A549 (cell line): ENCODE data around the gene C19orf67. TPM values are rescaled to one million over a fixed set of nuclear protein-coding genes. Genes with fewer than 3 reads are reported as not detected.

Source experiments
- ATAC-seq, 2 experiments: fragments of 200-7000 bp in 1 of 2; fragments of >200 bp in 1 of 2; cut with Nextera tagmentation in 1 of 2; cut with Tn5 transposase in 1 of 2; 3 replicates each; pipeline versions ENCODE4 v1.8.0 to v1.9.1; 2018 to 2020; ENCODE audit warnings: mild to moderate bottlenecking in 1 of 2, moderate library complexity in 1 of 2
- CTCF ChIA-PET: fragments of 300-600 bp; sonication (Branson Sonifier 250); formaldehyde crosslinking; extraction: SDS; loops from one replicate; lab custom pipeline; 2021; ENCODE audit warnings: antibody characterized with exemption, inconsistent platforms; lab: Yijun Ruan, JAX
- POLR2A ChIA-PET: fragments of 350-600 bp; formaldehyde crosslinking; extraction: SDS; loops from one replicate; lab custom pipeline; 2021; ENCODE audit warnings: antibody characterized with exemption, inconsistent platforms; lab: Yijun Ruan, JAX
- DNase-seq, 2 experiments: peaks; one replicate each; pipeline versions ENCODE4 v3.0.0 to v3.0.0-alpha.2; 2011 to 2016; ENCODE audit warnings: low read depth in 1 of 2, low spot score in 1 of 2
- FAIRE-seq: peaks from 2 replicates; lab custom pipeline; 2011; peaks lifted over from hg19 to GRCh38; lab: Jason Lieb, UNC
- H3K27ac ChIP-seq, 2 experiments: fragments of >200 bp; sonication (Bioruptor Twin); formaldehyde crosslinking; 3 replicates each; pipeline ENCODE4 v1.5.1; 2016 to 2017
- H3K4me1 ChIP-seq: fragments of >200 bp; sonication (Bioruptor Twin); formaldehyde crosslinking; 3 replicates; pipeline ENCODE4 v1.6.1; 2016
- H3K4me2 ChIP-seq: fragments of >200 bp; sonication (Bioruptor Twin); formaldehyde crosslinking; 3 replicates; pipeline ENCODE4 v1.6.1; 2016
- H3K4me3 ChIP-seq: fragments of >200 bp; sonication (Bioruptor Twin); formaldehyde crosslinking; 3 replicates; pipeline ENCODE4 v1.5.1; 2016
- H3K9me3 ChIP-seq: fragments of >200 bp; sonication (Bioruptor Twin); formaldehyde crosslinking; 3 replicates; pipeline ENCODE4 v1.6.1; 2016
- BCL3 ChIP-seq: fragments of >200 bp; sonication (Bioruptor Twin); formaldehyde crosslinking; IDR thresholded peaks from 3 replicates; pipeline ENCODE4 v1.6.1; 2016
- BHLHE40 ChIP-seq: IDR thresholded peaks from 2 replicates; pipeline ENCODE4 v1.6.1; 2012; ENCODE audit warnings: low read depth, low read length, inconsistent platforms
- CBX8 ChIP-seq: fragments of 200-600 bp; sonication (generic); IDR thresholded peaks from 2 replicates; pipeline ENCODE4 v1.6.1; 2016
- CHD4 ChIP-seq: fragments of 200-600 bp; sonication (generic); IDR thresholded peaks from 2 replicates; pipeline ENCODE4 v1.6.1; 2016; ENCODE audit warnings: antibody characterized with exemption, mild to moderate bottlenecking, borderline replicate concordance
- CTCF ChIP-seq: fragments of >200 bp; sonication (Bioruptor Twin); formaldehyde crosslinking; IDR thresholded peaks from 3 replicates; pipeline ENCODE4 v1.5.1; 2016
- EHF ChIP-seq: fragments of 250-450 bp; sonication (Bioruptor Pico); IDR thresholded peaks from 2 replicates; pipeline ENCODE4 v1.5.0; 2020; ENCODE audit warnings: mild to moderate bottlenecking
- EHMT2 ChIP-seq: fragments of 200-600 bp; sonication (generic); IDR thresholded peaks from 2 replicates; pipeline ENCODE4 v1.6.1; 2016; ENCODE audit warnings: antibody characterized with exemption, low read depth, mild to moderate bottlenecking, moderate library complexity
- FOSB ChIP-seq: fragments of 250-450 bp; sonication (Bioruptor Pico); IDR thresholded peaks from 2 replicates; pipeline ENCODE4 v1.5.0; 2020; ENCODE audit warnings: mild to moderate bottlenecking, moderate library complexity
- FOXS1 ChIP-seq: fragments of 250-450 bp; sonication (Bioruptor Pico); IDR thresholded peaks from 2 replicates; pipeline ENCODE4 v1.5.0; 2020; ENCODE audit warnings: mild to moderate bottlenecking, moderate library complexity
- GATA3 ChIP-seq: IDR thresholded peaks from 2 replicates; pipeline ENCODE4 v1.6.1; 2012; ENCODE audit warnings: borderline replicate concordance
- HDAC2 ChIP-seq: fragments of 200-600 bp; sonication (generic); IDR thresholded peaks from 2 replicates; pipeline ENCODE4 v1.6.1; 2016
- HMGXB4 ChIP-seq: fragments of 250-450 bp; sonication (Bioruptor Pico); IDR thresholded peaks from 2 replicates; pipeline ENCODE4 v1.5.0; 2021; ENCODE audit warnings: mild to moderate bottlenecking, moderate library complexity, borderline replicate concordance
- HOXB13 ChIP-seq: fragments of 250-450 bp; sonication (Bioruptor Pico); IDR thresholded peaks from 2 replicates; pipeline ENCODE4 v1.5.0; 2020; ENCODE audit warnings: low read depth, mild to moderate bottlenecking, moderate library complexity
- MAFK ChIP-seq: fragments of 450-650 bp; IDR thresholded peaks from 2 replicates; pipeline ENCODE4 v1.6.1; 2014; ENCODE audit not compliant: partially characterized antibody
- NR3C1 ChIP-seq: fragments of >200 bp; sonication (Bioruptor Twin); formaldehyde crosslinking; IDR thresholded peaks from 3 replicates; pipeline ENCODE4 v1.6.1; 2017
- RAD21 ChIP-seq, 2 experiments: fragments of >200 bp in 1 of 2; sonication (Bioruptor Twin) in 1 of 2; formaldehyde crosslinking in 1 of 2; IDR thresholded peaks in 1 of 2; conservative IDR thresholded peaks in 1 of 2; 2 replicates in 1 of 2; 3 replicates in 1 of 2; pipeline ENCODE4 v1.6.1; 2012 to 2018; ENCODE audit warnings: inconsistent platforms in 1 of 2
- RARB ChIP-seq: fragments of 250-450 bp; sonication (Bioruptor Pico); IDR thresholded peaks from 2 replicates; pipeline ENCODE4 v1.8.0; 2021; ENCODE audit warnings: mild to moderate bottlenecking, moderate library complexity
- RCOR1 ChIP-seq: fragments of 150-350 bp; IDR thresholded peaks from 2 replicates; pipeline ENCODE4 v1.6.1; 2014; ENCODE audit warnings: antibody characterized with exemption, low read length, low read depth
- RNF2 ChIP-seq: fragments of 200-600 bp; sonication (generic); IDR thresholded peaks from 2 replicates; pipeline ENCODE4 v1.6.1; 2016; ENCODE audit warnings: low read depth, mild to moderate bottlenecking, antibody characterized with exemption, moderate library complexity, borderline replicate concordance
- ZFP36 ChIP-seq: fragments of 450-650 bp; IDR thresholded peaks from 2 replicates; pipeline ENCODE4 v1.6.1; 2014; ENCODE audit warnings: borderline replicate concordance; ENCODE audit not compliant: partially characterized antibody
- WGBS: methylation state at CpG from one replicate; pipeline ENCODE4 v1.1.6; 2017; ENCODE audit errors: missing lambda C conversion rate; 5-methylcytosine and 5-hydroxymethylcytosine counted together
- polyA plus RNA-seq, 4 experiments: library from polyadenylated mRNA; depleted of rRNA in 3 of 4; stranded (reverse); fragments of >200 nt; fragmentation: RNase III in 1 of 4; extraction: RNeasy Plus Mini Kit Qiagen cat#74134 plus additional on column Dnase treatment in 1 of 4; gene quantifications; 2 replicates in 3 of 4; 3 replicates in 1 of 4; pipeline ENCODE4 v1.2.3, GENCODE V29; 2011 to 2017
- TF ChIP-seq, protein P1 (sequence below): IDR thresholded peaks from 2 replicates; pipeline ENCODE4 v1.6.1; 2012; ENCODE audit warnings: low read depth, borderline replicate concordance

The C19orf67 gene
- polyA plus RNA-seq, 2 of the 4 experiments (the other 2 are of a cell fraction): not detected

GRCh38 chr19:14127929-14128509, 42.4 kb upstream of the C19orf67 start:
- DNase-seq: no peak
- Histone ChIP-seq H3K4me2 (no peak overlapping the region), H3K27ac (no peak overlapping the region), H3K9me3 (no peaks in the 10 kb centered on the region), H3K4me1 (no peaks in the 10 kb centered on the region), H3K4me3 (no peak overlapping the region)
- ChIA-PET POLR2A (no interaction called here), CTCF (interaction anchor here (4.5 kb wide), 1 partner anchor 8 kb away, joined by 24 read pairs; the partner anchor contains the start of gene ASF1B)
- WGBS: 88% methylated on average over 4 of the region's 4 CpGs
- TF ChIP-seq RARB (CRISPR knock-in tag): no peak
- no peak for TF ChIP-seq RAD21 (conservative IDR thresholded peaks at IDR 0.05 in 1 of 2, IDR thresholded peaks at IDR 0.05 in 1 of 2)
- no peak for TF ChIP-seq ZFP36
- no peak for TF ChIP-seq HDAC2
- no peak for TF ChIP-seq FOSB (CRISPR knock-in tag)
- TF ChIP-seq FOXS1: no peak
- TF ChIP-seq RNF2: no peak
- no peak for TF ChIP-seq BCL3
- TF ChIP-seq CTCF: no peak
- no peak for TF ChIP-seq HMGXB4 (CRISPR knock-in tag)
- no peak for TF ChIP-seq MAFK
- TF ChIP-seq, protein P1, sequence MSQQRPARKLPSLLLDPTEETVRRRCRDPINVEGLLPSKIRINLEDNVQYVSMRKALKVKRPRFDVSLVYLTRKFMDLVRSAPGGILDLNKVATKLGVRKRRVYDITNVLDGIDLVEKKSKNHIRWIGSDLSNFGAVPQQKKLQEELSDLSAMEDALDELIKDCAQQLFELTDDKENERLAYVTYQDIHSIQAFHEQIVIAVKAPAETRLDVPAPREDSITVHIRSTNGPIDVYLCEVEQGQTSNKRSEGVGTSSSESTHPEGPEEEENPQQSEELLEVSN: no peak
- no peak for ATAC-seq
- FAIRE-seq: no peak

DNA sequence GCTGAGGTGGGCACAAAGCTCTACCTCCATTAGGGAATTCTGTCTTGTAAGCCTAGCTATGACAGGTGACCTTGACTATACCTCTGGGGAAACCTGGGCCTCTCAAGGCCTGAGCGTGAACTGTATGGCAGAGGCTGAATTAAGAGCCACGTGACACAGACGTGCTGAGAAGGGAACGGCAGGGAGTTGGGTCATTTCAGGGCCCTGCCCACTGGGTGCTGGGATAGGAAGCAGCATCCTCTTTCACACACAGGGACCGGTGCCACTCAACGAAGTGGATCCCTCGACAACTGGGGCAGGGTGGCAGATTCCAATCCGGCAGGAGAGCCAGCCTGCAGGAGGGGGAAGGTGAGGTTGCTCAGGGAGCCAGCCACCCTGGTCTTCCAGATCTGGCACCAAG, 41.6 kb upstream of the C19orf67 start:
- TF ChIP-seq NR3C1 (no peak), BHLHE40 (no peak), EHF (CRISPR knock-in tag) (no peak)
- 91% methylated on average over 5 of the region's 8 CpGs for WGBS
- Histone ChIP-seq H3K9me3 (no peaks in the 10 kb centered on the region), H3K4me3 (no peak overlapping the region), H3K4me1 (no peaks in the 10 kb centered on the region), H3K4me2 (no peak overlapping the region), H3K27ac (no peak overlapping the region)
- DNase-seq (no peak), ATAC-seq (no peak), FAIRE-seq (no peak)
- ChIA-PET CTCF (interaction anchor here (1.2 to 4.5 kb wide), 3 partner anchors 9 to 222 kb away, joined by 3 to 24 read pairs (median 4); partner anchors contain the start of gene ASF1B), POLR2A (no interaction called here)

DNA sequence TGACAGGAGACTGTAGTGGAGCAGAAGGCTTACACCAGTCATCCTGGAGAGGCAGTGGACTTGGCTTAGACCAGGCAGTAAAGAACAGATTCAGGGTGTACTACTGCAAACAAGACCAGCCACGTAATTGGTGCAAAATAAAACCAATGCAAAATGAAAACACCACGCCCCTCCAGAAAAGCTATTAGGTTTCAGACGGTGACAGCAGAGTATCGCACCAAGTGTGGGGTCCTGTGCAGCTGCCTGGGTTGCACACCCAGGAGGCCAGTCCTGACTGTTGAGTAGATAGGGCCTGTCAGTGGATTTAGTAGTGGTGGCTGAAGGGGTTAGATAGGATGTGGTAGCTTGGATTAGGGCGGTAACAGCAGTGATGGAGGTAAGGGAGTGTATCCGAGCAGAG, 37.3 kb upstream of the C19orf67 start:
- POLR2A ChIA-PET: interaction anchor here (0.6 to 1.0 kb wide), 2 partner anchors 14 to 135 kb away, joined by 4 to 5 read pairs; partner anchors contain the start of gene ASF1B
- TF ChIP-seq CTCF (no peak), HMGXB4 (CRISPR knock-in tag) (no peak), HOXB13 (no peak), RAD21 (conservative IDR thresholded peaks at IDR 0.05 in 1 of 2, IDR thresholded peaks at IDR 0.05 in 1 of 2) (no peak), NR3C1 (no peak), EHMT2 (no peak), RCOR1 (no peak), CHD4 (no peak), CBX8 (no peak), GATA3 (no peak)
- TF ChIP-seq, protein P1: no peak

More for the DNA sequence above, 37.3 kb upstream of the C19orf67 start:
- WGBS: 97% methylated on average over 6 of the region's 6 CpGs
- no peak for ATAC-seq
- H3K4me3 ChIP-seq: no peak overlapping the region
- H3K27ac ChIP-seq: no peak overlapping the region
- no peak overlapping the region for H3K4me2 ChIP-seq
- no peak for FAIRE-seq
- CTCF ChIA-PET: interaction anchor here (1.0 kb wide), 2 partner anchors 8 to 51 kb away, joined by 3 to 4 read pairs; partner anchors contain the start of gene MISP3
- H3K4me1 ChIP-seq: peaks cover 10% of the 10 kb centered on the region; the same call in 2 of the 3 replicates
- H3K9me3 ChIP-seq: no peaks in the 10 kb centered on the region
- no peak for DNase-seq
